HEK293T (cell line): ENCODE data around the gene KRTAP1-4.

Experiments
- BHLHE40 ChIP-seq: fragments of 450-650 bp; IDR thresholded peaks from 2 replicates; pipeline ENCODE4 v1.6.1; 2016; ENCODE audit warnings: mild to moderate bottlenecking, moderate library complexity, borderline replicate concordance
- CTBP1 ChIP-seq: fragments of 450-650 bp; IDR thresholded peaks from 2 replicates; pipeline ENCODE4 v1.6.1; 2016; ENCODE audit warnings: borderline replicate concordance
- ELF4 ChIP-seq: fragments of 450-650 bp; IDR thresholded peaks from 2 replicates; pipeline ENCODE4 v1.6.1; 2017; ENCODE audit warnings: antibody characterized with exemption
- FOXA1 ChIP-seq: fragments of 450-650 bp; IDR thresholded peaks from 2 replicates; pipeline ENCODE4 v1.6.1; 2016; ENCODE audit warnings: mild to moderate bottlenecking
- FOXK2 ChIP-seq: fragments of 450-650 bp; IDR thresholded peaks from 2 replicates; pipeline ENCODE4 v1.6.1; 2016; ENCODE audit warnings: mild to moderate bottlenecking
- FOXM1 ChIP-seq: fragments of 450-650 bp; IDR thresholded peaks from 2 replicates; pipeline ENCODE4 v1.6.1; 2017; ENCODE audit warnings: mild to moderate bottlenecking, borderline replicate concordance
- L3MBTL2 ChIP-seq: fragments of 450-650 bp; conservative IDR thresholded peaks from 2 replicates; pipeline ENCODE4 v1.6.1; 2016; ENCODE audit warnings: mild to moderate bottlenecking
- SP1 ChIP-seq: fragments of 450-650 bp; IDR thresholded peaks from 2 replicates; pipeline ENCODE4 v1.6.1; 2017
- TARDBP ChIP-seq: fragments of 450-650 bp; IDR thresholded peaks from 2 replicates; pipeline ENCODE4 v1.6.1; 2016
- ZNF384 ChIP-seq: fragments of 450-650 bp; IDR thresholded peaks from 2 replicates; pipeline ENCODE4 v1.6.1; 2016

- TF ChIP-seq ZNF384 (no peak), SP1 (no peak), FOXK2 (no peak), BHLHE40 (no peak), L3MBTL2 (no peak), FOXM1 (no peak), FOXA1 (no peak), CTBP1 (no peak), ELF4 (no peak), TARDBP (no peak)
Observed at GRCh38 chr17:41076788-41077187, 46.8 kb upstream of the KRTAP1-4 start.
